Prostate gland (tissue), 2 donors: ENCODE results near the gene KRTAP20-2.

Experiments
- POLR2A ChIP-seq: fragments of 450-650 bp; IDR thresholded peaks from one replicate; pipeline ENCODE4 v1.6.1; 2016; ENCODE audit warnings: antibody characterized with exemption, mild to moderate bottlenecking
- POLR2AphosphoS5 ChIP-seq: sonication (generic); formaldehyde crosslinking; IDR thresholded peaks from one replicate; pipeline ENCODE4 v1.6.1; 2017; ENCODE audit warnings: antibody characterized with exemption
- TF ChIP-seq, protein P1 (sequence below), 4 experiments: fragments of 200-600 bp in 2 of 4; fragments of 450-650 bp in 2 of 4; sonication (generic) in 2 of 4; IDR thresholded peaks; 1 replicate in 3 of 4; 2 replicates in 1 of 4; pipeline ENCODE4 v1.5.1; 2016 to 2019; ENCODE audit warnings: antibody characterized with exemption in 4 of 4, mild to moderate bottlenecking in 2 of 4, moderate library complexity in 2 of 4

DNA sequence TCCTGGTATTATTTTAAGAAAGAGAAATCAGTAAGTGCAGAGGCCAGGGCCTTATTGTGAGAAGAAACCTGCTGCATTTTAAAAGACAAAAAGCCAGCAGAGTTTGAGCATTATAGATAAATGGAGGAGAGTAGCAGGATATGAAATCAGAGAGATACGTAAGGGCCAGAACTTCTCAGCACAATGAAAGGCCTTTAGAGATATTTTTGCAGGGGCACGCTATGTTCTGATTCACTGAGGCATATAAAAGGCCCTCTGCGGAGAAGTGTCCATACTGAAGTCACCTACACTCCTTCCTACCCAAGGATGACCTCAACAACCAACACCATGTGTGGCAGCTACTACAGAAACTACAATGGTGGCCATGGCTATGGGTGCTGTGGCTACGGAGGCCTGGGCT lies 42.9 kb upstream of the KRTAP20-2 start, which contains the start of gene KRTAP6-3:
- no peak for TF ChIP-seq POLR2A
- TF ChIP-seq, protein P1, sequence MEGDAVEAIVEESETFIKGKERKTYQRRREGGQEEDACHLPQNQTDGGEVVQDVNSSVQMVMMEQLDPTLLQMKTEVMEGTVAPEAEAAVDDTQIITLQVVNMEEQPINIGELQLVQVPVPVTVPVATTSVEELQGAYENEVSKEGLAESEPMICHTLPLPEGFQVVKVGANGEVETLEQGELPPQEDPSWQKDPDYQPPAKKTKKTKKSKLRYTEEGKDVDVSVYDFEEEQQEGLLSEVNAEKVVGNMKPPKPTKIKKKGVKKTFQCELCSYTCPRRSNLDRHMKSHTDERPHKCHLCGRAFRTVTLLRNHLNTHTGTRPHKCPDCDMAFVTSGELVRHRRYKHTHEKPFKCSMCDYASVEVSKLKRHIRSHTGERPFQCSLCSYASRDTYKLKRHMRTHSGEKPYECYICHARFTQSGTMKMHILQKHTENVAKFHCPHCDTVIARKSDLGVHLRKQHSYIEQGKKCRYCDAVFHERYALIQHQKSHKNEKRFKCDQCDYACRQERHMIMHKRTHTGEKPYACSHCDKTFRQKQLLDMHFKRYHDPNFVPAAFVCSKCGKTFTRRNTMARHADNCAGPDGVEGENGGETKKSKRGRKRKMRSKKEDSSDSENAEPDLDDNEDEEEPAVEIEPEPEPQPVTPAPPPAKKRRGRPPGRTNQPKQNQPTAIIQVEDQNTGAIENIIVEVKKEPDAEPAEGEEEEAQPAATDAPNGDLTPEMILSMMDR (IDR thresholded peaks at IDR 0.05): no peak
- TF ChIP-seq POLR2AphosphoS5: no peak
